ENCODE measurements around the gene ENTREP1. TPM values are rescaled to one million over a fixed set of nuclear protein-coding genes. Genes with fewer than 3 reads are reported as not detected.

The ENTREP1 gene
- total and polyA plus RNA-seq, 2 donors (not counting 1 experiment from before 2014, with no cell fraction given) = not detected

GRCh38 chr9:69351227-69351626 lies 26.2 kb downstream of the ENTREP1 start:
- H2AFZ ChIP-seq (ENCODE audit: insufficient read depth, low read depth, low read length, poor library complexity, severe bottlenecking) = no peak overlapping the region
- intact Hi-C loops (cut with micrococcal nuclease) = no loop called here
- no peaks in the 10 kb centered on the region for H3K36me3 ChIP-seq (replicated peaks in 1 of 2; ENCODE audit: control extremely low read depth in 1 of 2, control insufficient read depth in 1 of 2, extremely low read depth in 1 of 2, insufficient read depth in 2 of 2, low read length in 1 of 2)
- DNase-seq = no peak
- no peaks in the 10 kb centered on the region for H3K9me3 ChIP-seq (ENCODE audit: control extremely low read depth in 1 of 3, control insufficient read depth in 2 of 3, insufficient read depth in 1 of 3, low read length in 2 of 3)
- ChIA-PET CTCF (no interaction called here), POLR2A (no interaction called here)
- Mint-ChIP-seq H3K27me3 (peaks cover 13% of the 10 kb centered on the region), H3K4me3 (no peak overlapping the region), H3K9me3 (ENCODE audit: insufficient read depth) (no peaks in the 10 kb centered on the region), H3K4me1 (no peaks in the 10 kb centered on the region), H3K27ac (no peak overlapping the region)
- no peak overlapping the region for H3K27ac ChIP-seq (ENCODE audit: low read length in 2 of 2)
- H3K4me1 ChIP-seq (ENCODE audit: control insufficient read depth in 2 of 2, insufficient read depth in 2 of 2, low read length in 2 of 2) = no peaks in the 10 kb centered on the region
- H4K20me1 ChIP-seq (ENCODE audit: control insufficient read depth, insufficient read depth, low read length, poor library complexity, severe bottlenecking) = no peaks in the 10 kb centered on the region
- no peaks in the 10 kb centered on the region for H3K27me3 ChIP-seq (replicated peaks in 1 of 4; ENCODE audit: control extremely low read depth in 1 of 4, control insufficient read depth in 3 of 4, insufficient read depth in 4 of 4, low read length in 3 of 4)
- ATAC-seq (ENCODE audit: low read depth) = no peak
- no peak for TF ChIP-seq CTCF (IDR thresholded peaks at IDR 0.05)
- no peak for TF ChIP-seq EZH2 (IDR thresholded peaks at IDR 0.05; ENCODE audit: borderline replicate concordance, insufficient read depth, low read depth, low read length, poor library complexity, severe bottlenecking)
- no peak overlapping the region for H3K4me3 ChIP-seq (ENCODE audit: control extremely low read depth in 1 of 5, extremely low read depth in 1 of 5, insufficient read depth in 1 of 5, low read depth in 2 of 5, low read length in 4 of 5)
- H3K9ac ChIP-seq (ENCODE audit: low read length) = no peak overlapping the region
- WGBS (ENCODE audit: insufficient coverage) = no CpG with 5 or more reads among the region's 3 CpGs
- no peak overlapping the region for H3K4me2 ChIP-seq (replicated peaks; ENCODE audit: low read depth, low read length, poor library complexity, severe bottlenecking)
- H3K79me2 ChIP-seq (ENCODE audit: control insufficient read depth, insufficient read depth, low read length) = no peaks in the 10 kb centered on the region

DNA sequence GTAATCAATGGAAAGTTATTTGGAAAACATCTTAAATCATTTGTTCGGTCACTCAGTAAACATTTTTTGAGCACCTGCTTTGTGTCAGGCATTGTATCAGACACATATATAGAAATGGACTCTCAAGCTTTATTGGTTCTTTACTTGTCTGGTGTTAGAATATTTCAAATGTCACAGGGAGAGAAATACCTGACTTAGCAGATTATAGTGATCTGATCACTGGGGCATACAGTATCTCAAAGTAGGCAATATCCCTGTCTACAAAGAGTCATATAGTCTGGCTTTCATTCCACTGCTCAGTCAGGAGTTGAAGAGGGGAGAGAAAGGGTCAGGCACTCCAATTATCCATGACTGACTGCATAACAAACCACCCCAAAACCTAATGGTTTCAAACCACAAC lies 30.2 kb downstream of the ENTREP1 start:
- no peaks in the 10 kb centered on the region for H3K4me1 ChIP-seq (ENCODE audit: control insufficient read depth in 2 of 2, insufficient read depth in 2 of 2, low read length in 2 of 2)
- H3K27ac Mint-ChIP-seq = no peak overlapping the region
- POLR2A ChIA-PET = no interaction called here

More for the DNA sequence above, 30.2 kb downstream of the ENTREP1 start:
- Mint-ChIP-seq H3K9me3 (ENCODE audit: insufficient read depth) (no peaks in the 10 kb centered on the region), H3K27me3 (peaks cover 9% of the 10 kb centered on the region), H3K4me1 (no peaks in the 10 kb centered on the region), H3K4me3 (no peak overlapping the region)
- no peak for ATAC-seq (ENCODE audit: low read depth)
- no peaks in the 10 kb centered on the region for H3K27me3 ChIP-seq (replicated peaks in 1 of 4; ENCODE audit: control extremely low read depth in 1 of 4, control insufficient read depth in 3 of 4, insufficient read depth in 4 of 4, low read length in 3 of 4)
- no CpG with 5 or more reads among the region's 1 CpG for WGBS (ENCODE audit: insufficient coverage)
- CTCF ChIA-PET = no interaction called here
- no peak for TF ChIP-seq EZH2 (IDR thresholded peaks at IDR 0.05; ENCODE audit: borderline replicate concordance, insufficient read depth, low read depth, low read length, poor library complexity, severe bottlenecking)
- TF ChIP-seq CTCF (IDR thresholded peaks at IDR 0.05) = no peak
- no peaks in the 10 kb centered on the region for H3K9me3 ChIP-seq (ENCODE audit: control extremely low read depth in 1 of 3, control insufficient read depth in 2 of 3, insufficient read depth in 1 of 3, low read length in 2 of 3)
- no peaks in the 10 kb centered on the region for H3K36me3 ChIP-seq (replicated peaks in 1 of 2; ENCODE audit: control extremely low read depth in 1 of 2, control insufficient read depth in 1 of 2, extremely low read depth in 1 of 2, insufficient read depth in 2 of 2, low read length in 1 of 2)
- no peak overlapping the region for H3K4me2 ChIP-seq (replicated peaks; ENCODE audit: low read depth, low read length, poor library complexity, severe bottlenecking)
- no peak overlapping the region for H2AFZ ChIP-seq (ENCODE audit: insufficient read depth, low read depth, low read length, poor library complexity, severe bottlenecking)
- no peak overlapping the region for H3K4me3 ChIP-seq (ENCODE audit: control extremely low read depth in 1 of 5, extremely low read depth in 1 of 5, insufficient read depth in 1 of 5, low read depth in 2 of 5, low read length in 4 of 5)
- H3K9ac ChIP-seq (ENCODE audit: low read length) = no peak overlapping the region
- no peaks in the 10 kb centered on the region for H3K79me2 ChIP-seq (ENCODE audit: control insufficient read depth, insufficient read depth, low read length)
- DNase-seq = no peak
- no peak overlapping the region for H3K27ac ChIP-seq (ENCODE audit: low read length in 2 of 2)
- intact Hi-C loops (cut with micrococcal nuclease) = no loop called here
- H4K20me1 ChIP-seq (ENCODE audit: control insufficient read depth, insufficient read depth, low read length, poor library complexity, severe bottlenecking) = no peaks in the 10 kb centered on the region
